ENCODE results near the gene MTREX.
A peak's percentile ranks its signal among the peaks of the same experiment; 100 is the strongest.

The MTREX gene

DNA sequence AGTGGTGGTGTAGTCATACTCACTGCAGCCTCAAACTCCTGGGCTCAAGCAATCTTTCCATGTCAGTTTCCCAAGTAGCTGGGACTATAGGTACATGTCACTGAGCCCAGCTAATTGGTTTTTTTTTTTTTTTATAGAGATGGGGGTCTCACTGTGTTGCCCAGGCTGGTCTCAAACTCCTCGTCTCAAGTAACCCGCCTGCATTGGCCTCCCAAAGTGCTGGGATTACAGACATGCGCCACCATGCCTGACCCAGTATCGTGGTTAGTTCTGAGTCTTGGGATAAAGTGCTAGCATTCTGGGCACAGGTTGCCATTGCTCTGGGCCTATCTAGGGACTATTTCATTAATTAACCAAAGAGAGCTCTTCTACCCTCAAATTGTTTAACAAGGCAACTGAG is 118.7 kb downstream of the MTREX start:
- TF ChIP-seq CTCF (IDR thresholded peaks at IDR 0.05; ENCODE audit: poor library complexity, severe bottlenecking), result no peak
- no peaks in the 10 kb centered on the region for H3K9me3 ChIP-seq (ENCODE audit: severe bottlenecking)
- H3K27me3 ChIP-seq (ENCODE audit: insufficient read depth, poor library complexity, severe bottlenecking), result no peaks in the 10 kb centered on the region
- no peak for DNase-seq (ENCODE audit: low spot score)
- no peak overlapping the region for H3K4me3 ChIP-seq (ENCODE audit: severe bottlenecking)
- ATAC-seq (ENCODE audit: low read depth), result no peak
- peaks cover 63% of the 10 kb centered on the region for H3K36me3 ChIP-seq (ENCODE audit: low read depth)
- H3K4me1 ChIP-seq (ENCODE audit: insufficient read depth, poor library complexity, severe bottlenecking), result no peaks in the 10 kb centered on the region
- H3K27ac ChIP-seq (ENCODE audit: poor library complexity, severe bottlenecking), result no peak overlapping the region

- no peaks in the 10 kb centered on the region for H3K9me3 ChIP-seq (ENCODE audit: severe bottlenecking)
- TF ChIP-seq CTCF (IDR thresholded peaks at IDR 0.05; ENCODE audit: poor library complexity, severe bottlenecking), result no peak
- no peak for ATAC-seq (ENCODE audit: low read depth)
- H3K27ac ChIP-seq (ENCODE audit: poor library complexity, severe bottlenecking), result no peak overlapping the region
- peaks cover 59% of the 10 kb centered on the region for H3K36me3 ChIP-seq (ENCODE audit: low read depth)
- H3K4me3 ChIP-seq (ENCODE audit: severe bottlenecking), result no peak overlapping the region
- no peaks in the 10 kb centered on the region for H3K27me3 ChIP-seq (ENCODE audit: insufficient read depth, poor library complexity, severe bottlenecking)
- no peaks in the 10 kb centered on the region for H3K4me1 ChIP-seq (ENCODE audit: insufficient read depth, poor library complexity, severe bottlenecking)
- DNase-seq (ENCODE audit: low spot score), result no peak
Measured at GRCh38 chr5:55427157-55427556, 119.4 kb downstream of the MTREX start.

GRCh38 chr5:55429221-55429612 is 121.4 kb downstream of the MTREX start:
- ATAC-seq (ENCODE audit: low read depth) (no peak), DNase-seq (ENCODE audit: low spot score) (no peak)
- H3K9me3 ChIP-seq (ENCODE audit: severe bottlenecking), result no peaks in the 10 kb centered on the region
- H3K27me3 ChIP-seq (ENCODE audit: insufficient read depth, poor library complexity, severe bottlenecking), result no peaks in the 10 kb centered on the region
- peaks cover 38% of the 10 kb centered on the region for H3K36me3 ChIP-seq (ENCODE audit: low read depth)
- H3K27ac ChIP-seq (ENCODE audit: poor library complexity, severe bottlenecking), result no peak overlapping the region
- H3K4me1 ChIP-seq (ENCODE audit: insufficient read depth, poor library complexity, severe bottlenecking), result no peaks in the 10 kb centered on the region
- no peak overlapping the region for H3K4me3 ChIP-seq (ENCODE audit: severe bottlenecking)
- TF ChIP-seq CTCF (IDR thresholded peaks at IDR 0.05; ENCODE audit: poor library complexity, severe bottlenecking), result no peak

- H3K4me1 ChIP-seq (ENCODE audit: insufficient read depth, poor library complexity, severe bottlenecking), result no peaks in the 10 kb centered on the region
- no peak overlapping the region for H3K4me3 ChIP-seq (ENCODE audit: severe bottlenecking)
- H3K27me3 ChIP-seq (ENCODE audit: insufficient read depth, poor library complexity, severe bottlenecking), result no peaks in the 10 kb centered on the region
- DNase-seq (ENCODE audit: low spot score), result peak; percentile 56
- no peaks in the 10 kb centered on the region for H3K9me3 ChIP-seq (ENCODE audit: severe bottlenecking)
- no peak for ATAC-seq (ENCODE audit: low read depth)
- H3K36me3 ChIP-seq (ENCODE audit: low read depth), result peaks cover 33% of the 10 kb centered on the region
- H3K27ac ChIP-seq (ENCODE audit: poor library complexity, severe bottlenecking), result no peak overlapping the region
- no peak for TF ChIP-seq CTCF (IDR thresholded peaks at IDR 0.05; ENCODE audit: poor library complexity, severe bottlenecking)
Measured at GRCh38 chr5:55429613-55430253, 121.9 kb downstream of the MTREX start.

GRCh38 chr5:55432549-55432948 is 124.8 kb downstream of the MTREX start:
- Histone ChIP-seq H3K9me3 (ENCODE audit: severe bottlenecking) (no peaks in the 10 kb centered on the region), H3K4me3 (ENCODE audit: severe bottlenecking) (no peak overlapping the region), H3K4me1 (ENCODE audit: insufficient read depth, poor library complexity, severe bottlenecking) (peaks cover 5% of the 10 kb centered on the region), H3K27ac (ENCODE audit: poor library complexity, severe bottlenecking) (no peak overlapping the region), H3K27me3 (ENCODE audit: insufficient read depth, poor library complexity, severe bottlenecking) (no peaks in the 10 kb centered on the region), H3K36me3 (ENCODE audit: low read depth) (peaks cover 7% of the 10 kb centered on the region)
- DNase-seq (ENCODE audit: low spot score) (no peak), ATAC-seq (ENCODE audit: low read depth) (no peak)
- no peak for TF ChIP-seq CTCF (IDR thresholded peaks at IDR 0.05; ENCODE audit: poor library complexity, severe bottlenecking)
